ENCODE results near the gene GRK5. TPM values are rescaled to one million over a fixed set of nuclear protein-coding genes. Genes with fewer than 3 reads are reported as not detected.

Gene GRK5
- total RNA-seq, 1 experiment from 2014 or later = 29.0 TPM

DNA sequence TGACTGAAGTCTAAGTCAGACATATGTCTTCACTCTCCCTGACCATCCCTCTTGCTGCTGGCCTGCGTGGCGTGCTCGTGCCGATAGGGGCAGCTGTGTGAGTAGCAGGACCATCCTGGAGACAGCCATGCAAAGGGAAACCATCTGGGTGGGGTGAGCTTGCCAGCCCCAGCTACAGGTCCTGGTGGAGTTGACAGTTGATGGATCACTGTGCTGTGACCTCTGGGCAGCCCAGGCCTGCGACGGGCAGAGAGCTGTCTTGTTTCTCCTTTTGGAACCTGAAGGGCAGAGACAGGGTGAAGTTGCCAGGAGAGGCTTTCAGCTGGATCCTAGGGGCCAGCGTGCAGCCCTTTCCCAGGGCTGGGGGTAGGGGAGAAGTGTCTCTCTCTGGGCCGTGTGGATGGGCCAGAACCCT lies 44.7 kb downstream of the GRK5 start:
- BruUV-seq (replicated peaks) = no TSS peak
- H3K4me3 ChIP-seq (ENCODE audit: low read depth in 2 of 2, low read length in 2 of 2) = peak overlapping the region in 1 of 2 experiments; percentile 15; a peak in 1 of 4 replicates
- peak overlapping the region; percentile 93 for H3K27ac ChIP-seq (ENCODE audit: low read length)
- H3K9me3 ChIP-seq (ENCODE audit: control insufficient read depth, insufficient read depth, low read depth, low read length) = no peaks in the 10 kb centered on the region
- no peaks in the 10 kb centered on the region for H3K36me3 ChIP-seq (ENCODE audit: control insufficient read depth, insufficient read depth, low read length)
- intact Hi-C loops (cut with micrococcal nuclease; ENCODE audit: unreplicated experiment) (loop anchor here (5.0 kb wide), 1 partner anchor 45 kb away; the partner anchor contains the start of gene GRK5), in situ Hi-C loops (cut with HindIII; ENCODE audit: low pct_unique_long_range_greater_than_20kb, low sequenced_read_pairs) (no loop called here)
- peaks cover 81% of the 10 kb centered on the region for H3K4me1 ChIP-seq (ENCODE audit: control insufficient read depth, insufficient read depth, low read length)
- ATAC-seq (peak; percentile 58), DNase-seq (ENCODE audit: low read depth, low spot score) (no peak)
- ChIA-PET POLR2A (no interaction called here), CTCF (interaction anchor here (0.6 to 1.8 kb wide), 5 partner anchors 12 to 167 kb away, joined by 3 to 11 read pairs (median 5); no protein-coding TSS in a partner anchor)
- TF ChIP-seq TCF7L2 (IDR thresholded peaks at IDR 0.05; ENCODE audit: low read depth, low read length) = no peak
- TF ChIP-seq, protein P1, sequence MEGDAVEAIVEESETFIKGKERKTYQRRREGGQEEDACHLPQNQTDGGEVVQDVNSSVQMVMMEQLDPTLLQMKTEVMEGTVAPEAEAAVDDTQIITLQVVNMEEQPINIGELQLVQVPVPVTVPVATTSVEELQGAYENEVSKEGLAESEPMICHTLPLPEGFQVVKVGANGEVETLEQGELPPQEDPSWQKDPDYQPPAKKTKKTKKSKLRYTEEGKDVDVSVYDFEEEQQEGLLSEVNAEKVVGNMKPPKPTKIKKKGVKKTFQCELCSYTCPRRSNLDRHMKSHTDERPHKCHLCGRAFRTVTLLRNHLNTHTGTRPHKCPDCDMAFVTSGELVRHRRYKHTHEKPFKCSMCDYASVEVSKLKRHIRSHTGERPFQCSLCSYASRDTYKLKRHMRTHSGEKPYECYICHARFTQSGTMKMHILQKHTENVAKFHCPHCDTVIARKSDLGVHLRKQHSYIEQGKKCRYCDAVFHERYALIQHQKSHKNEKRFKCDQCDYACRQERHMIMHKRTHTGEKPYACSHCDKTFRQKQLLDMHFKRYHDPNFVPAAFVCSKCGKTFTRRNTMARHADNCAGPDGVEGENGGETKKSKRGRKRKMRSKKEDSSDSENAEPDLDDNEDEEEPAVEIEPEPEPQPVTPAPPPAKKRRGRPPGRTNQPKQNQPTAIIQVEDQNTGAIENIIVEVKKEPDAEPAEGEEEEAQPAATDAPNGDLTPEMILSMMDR (IDR thresholded peaks at IDR 0.05) = peak; percentile 80; the same call in 1 of the 2 replicates
- TF ChIP-seq, protein P2, sequence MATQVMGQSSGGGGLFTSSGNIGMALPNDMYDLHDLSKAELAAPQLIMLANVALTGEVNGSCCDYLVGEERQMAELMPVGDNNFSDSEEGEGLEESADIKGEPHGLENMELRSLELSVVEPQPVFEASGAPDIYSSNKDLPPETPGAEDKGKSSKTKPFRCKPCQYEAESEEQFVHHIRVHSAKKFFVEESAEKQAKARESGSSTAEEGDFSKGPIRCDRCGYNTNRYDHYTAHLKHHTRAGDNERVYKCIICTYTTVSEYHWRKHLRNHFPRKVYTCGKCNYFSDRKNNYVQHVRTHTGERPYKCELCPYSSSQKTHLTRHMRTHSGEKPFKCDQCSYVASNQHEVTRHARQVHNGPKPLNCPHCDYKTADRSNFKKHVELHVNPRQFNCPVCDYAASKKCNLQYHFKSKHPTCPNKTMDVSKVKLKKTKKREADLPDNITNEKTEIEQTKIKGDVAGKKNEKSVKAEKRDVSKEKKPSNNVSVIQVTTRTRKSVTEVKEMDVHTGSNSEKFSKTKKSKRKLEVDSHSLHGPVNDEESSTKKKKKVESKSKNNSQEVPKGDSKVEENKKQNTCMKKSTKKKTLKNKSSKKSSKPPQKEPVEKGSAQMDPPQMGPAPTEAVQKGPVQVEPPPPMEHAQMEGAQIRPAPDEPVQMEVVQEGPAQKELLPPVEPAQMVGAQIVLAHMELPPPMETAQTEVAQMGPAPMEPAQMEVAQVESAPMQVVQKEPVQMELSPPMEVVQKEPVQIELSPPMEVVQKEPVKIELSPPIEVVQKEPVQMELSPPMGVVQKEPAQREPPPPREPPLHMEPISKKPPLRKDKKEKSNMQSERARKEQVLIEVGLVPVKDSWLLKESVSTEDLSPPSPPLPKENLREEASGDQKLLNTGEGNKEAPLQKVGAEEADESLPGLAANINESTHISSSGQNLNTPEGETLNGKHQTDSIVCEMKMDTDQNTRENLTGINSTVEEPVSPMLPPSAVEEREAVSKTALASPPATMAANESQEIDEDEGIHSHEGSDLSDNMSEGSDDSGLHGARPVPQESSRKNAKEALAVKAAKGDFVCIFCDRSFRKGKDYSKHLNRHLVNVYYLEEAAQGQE (IDR thresholded peaks at IDR 0.05; ENCODE audit: insufficient read depth in 1 of 2, low read depth in 2 of 2, low read length in 1 of 2) = no peak
- 0 out of 2 replicates have a peak, but pooled peaks have one; percentile 30 for TF ChIP-seq SIN3A (IDR thresholded peaks at IDR 0.05; ENCODE audit: borderline replicate concordance, insufficient read depth, low read depth, low read length)
- no peaks in the 10 kb centered on the region for H3K27me3 ChIP-seq (ENCODE audit: control insufficient read depth, insufficient read depth, low read length)

DNA sequence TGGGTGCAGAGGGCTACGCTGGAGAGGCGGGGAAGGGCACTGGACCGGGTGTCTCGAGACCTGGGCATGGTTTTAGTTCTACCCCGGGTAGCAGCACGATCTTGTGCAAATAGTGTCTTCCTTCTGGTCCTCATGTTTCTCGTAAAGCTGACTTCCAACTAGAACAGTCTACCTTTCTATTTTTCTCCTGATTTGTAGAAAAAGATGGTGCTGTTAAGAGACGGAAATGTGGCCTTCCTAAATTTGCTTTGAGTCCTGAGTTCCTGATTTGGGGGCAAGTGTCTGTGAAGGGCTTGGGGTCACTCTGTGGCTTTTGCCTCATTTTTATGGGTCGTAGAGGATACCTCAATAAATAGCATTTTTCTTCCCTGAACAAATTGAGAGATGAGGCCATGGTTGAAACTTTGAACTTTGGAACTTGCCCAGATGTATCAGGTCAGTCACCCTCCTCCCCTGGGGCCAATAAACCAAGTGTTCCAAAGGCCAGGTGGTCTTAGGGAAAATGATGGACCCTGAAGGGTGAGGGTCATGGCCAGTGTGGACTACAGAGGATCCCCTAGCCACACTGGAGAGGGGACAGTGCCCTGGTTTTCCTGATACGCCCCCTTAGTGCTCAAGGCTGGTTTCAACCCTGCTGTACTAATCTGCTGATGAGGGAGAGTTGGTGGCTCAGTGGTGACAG lies 45.2 kb downstream of the GRK5 start:
- H3K4me3 ChIP-seq (ENCODE audit: low read depth in 2 of 2, low read length in 2 of 2) = peak overlapping the region in 1 of 2 experiments; percentile 15; a peak in 1 of 4 replicates
- ChIA-PET CTCF (interaction anchor here (0.6 to 1.8 kb wide), 6 partner anchors 19 to 166 kb away, joined by 4 to 11 read pairs (median 6); no protein-coding TSS in a partner anchor), POLR2A (no interaction called here)
- intact Hi-C loops (cut with micrococcal nuclease; ENCODE audit: unreplicated experiment) (loop anchor here (5.0 kb wide), 1 partner anchor 45 kb away; the partner anchor contains the start of gene GRK5), in situ Hi-C loops (cut with HindIII; ENCODE audit: low pct_unique_long_range_greater_than_20kb, low sequenced_read_pairs) (no loop called here)
- H3K9me3 ChIP-seq (ENCODE audit: control insufficient read depth, insufficient read depth, low read depth, low read length) = no peaks in the 10 kb centered on the region
- BruUV-seq (replicated peaks) = no TSS peak
- DNase-seq (ENCODE audit: low read depth, low spot score) (no peak), ATAC-seq (no peak)
- H3K4me1 ChIP-seq (ENCODE audit: control insufficient read depth, insufficient read depth, low read length) = peaks cover 76% of the 10 kb centered on the region
- no peaks in the 10 kb centered on the region for H3K27me3 ChIP-seq (ENCODE audit: control insufficient read depth, insufficient read depth, low read length)
- H3K36me3 ChIP-seq (ENCODE audit: control insufficient read depth, insufficient read depth, low read length) = no peaks in the 10 kb centered on the region
- TF ChIP-seq, protein P2 (IDR thresholded peaks at IDR 0.05; ENCODE audit: insufficient read depth in 1 of 2, low read depth in 2 of 2, low read length in 1 of 2) = no peak
- TF ChIP-seq SIN3A (IDR thresholded peaks at IDR 0.05; ENCODE audit: borderline replicate concordance, insufficient read depth, low read depth, low read length) = no peak
- TF ChIP-seq, protein P1 (IDR thresholded peaks at IDR 0.05) = no peak
- TF ChIP-seq POLR2AphosphoS5 (IDR thresholded peaks at IDR 0.05; ENCODE audit: low read depth, low read length) = no peak
- TF ChIP-seq TCF7L2 (IDR thresholded peaks at IDR 0.05; ENCODE audit: low read depth, low read length) = no peak
- H3K27ac ChIP-seq (ENCODE audit: low read length) = peak overlapping the region; percentile 93

Measured in Panc1 (cell line).